A549 (cell line): ENCODE measurements around the gene PPP1R7. TPM values are rescaled to one million over a fixed set of nuclear protein-coding genes. Genes with fewer than 3 reads are reported as not detected.

ENCODE experiments used
- ATAC-seq, 2 experiments: fragments of 200-7000 bp in 1 of 2; fragments of >200 bp in 1 of 2; cut with Nextera tagmentation in 1 of 2; cut with Tn5 transposase in 1 of 2; 3 replicates each; pipeline versions ENCODE4 v1.8.0 to v1.9.1; 2018 to 2020; ENCODE audit warnings: mild to moderate bottlenecking in 1 of 2, moderate library complexity in 1 of 2
- CTCF ChIA-PET: fragments of 300-600 bp; sonication (Branson Sonifier 250); formaldehyde crosslinking; extraction: SDS; loops from one replicate; lab custom pipeline; 2021; ENCODE audit warnings: antibody characterized with exemption, inconsistent platforms; lab: Yijun Ruan, JAX
- POLR2A ChIA-PET: fragments of 350-600 bp; formaldehyde crosslinking; extraction: SDS; loops from one replicate; lab custom pipeline; 2021; ENCODE audit warnings: antibody characterized with exemption, inconsistent platforms; lab: Yijun Ruan, JAX
- DNase-seq, 2 experiments: peaks; one replicate each; pipeline versions ENCODE4 v3.0.0 to v3.0.0-alpha.2; 2011 to 2016; ENCODE audit warnings: low read depth in 1 of 2, low spot score in 1 of 2
- FAIRE-seq: peaks from 2 replicates; lab custom pipeline; 2011; peaks lifted over from hg19 to GRCh38; lab: Jason Lieb, UNC
- H3K27ac ChIP-seq, 2 experiments: fragments of >200 bp; sonication (Bioruptor Twin); formaldehyde crosslinking; 3 replicates each; pipeline ENCODE4 v1.5.1; 2016 to 2017
- H3K4me1 ChIP-seq: fragments of >200 bp; sonication (Bioruptor Twin); formaldehyde crosslinking; 3 replicates; pipeline ENCODE4 v1.6.1; 2016
- H3K4me2 ChIP-seq: fragments of >200 bp; sonication (Bioruptor Twin); formaldehyde crosslinking; 3 replicates; pipeline ENCODE4 v1.6.1; 2016
- H3K4me3 ChIP-seq: fragments of >200 bp; sonication (Bioruptor Twin); formaldehyde crosslinking; 3 replicates; pipeline ENCODE4 v1.5.1; 2016
- H3K9me3 ChIP-seq: fragments of >200 bp; sonication (Bioruptor Twin); formaldehyde crosslinking; 3 replicates; pipeline ENCODE4 v1.6.1; 2016
- CBX2 ChIP-seq: fragments of 200-600 bp; sonication (generic); IDR thresholded peaks from 2 replicates; pipeline ENCODE4 v1.6.1; 2016; ENCODE audit warnings: low read depth, mild to moderate bottlenecking, borderline replicate concordance
- CBX8 ChIP-seq: fragments of 200-600 bp; sonication (generic); IDR thresholded peaks from 2 replicates; pipeline ENCODE4 v1.6.1; 2016
- CHD2 ChIP-seq: fragments of 150-350 bp; IDR thresholded peaks from 2 replicates; pipeline ENCODE4 v1.6.1; 2014; ENCODE audit warnings: low read length; ENCODE audit not compliant: partially characterized antibody
- CHD4 ChIP-seq: fragments of 200-600 bp; sonication (generic); IDR thresholded peaks from 2 replicates; pipeline ENCODE4 v1.6.1; 2016; ENCODE audit warnings: antibody characterized with exemption, mild to moderate bottlenecking, borderline replicate concordance
- E2F6 ChIP-seq: IDR thresholded peaks from 2 replicates; pipeline ENCODE4 v1.6.1; 2012; ENCODE audit warnings: low read depth, borderline replicate concordance
- EHMT2 ChIP-seq: fragments of 200-600 bp; sonication (generic); IDR thresholded peaks from 2 replicates; pipeline ENCODE4 v1.6.1; 2016; ENCODE audit warnings: antibody characterized with exemption, low read depth, mild to moderate bottlenecking, moderate library complexity
- FOSB ChIP-seq: fragments of 250-450 bp; sonication (Bioruptor Pico); IDR thresholded peaks from 2 replicates; pipeline ENCODE4 v1.5.0; 2020; ENCODE audit warnings: mild to moderate bottlenecking, moderate library complexity
- FOSL2 ChIP-seq, 2 experiments: fragments of 450-650 bp in 1 of 2; fragments of >200 bp in 1 of 2; sonication (Bioruptor Twin) in 1 of 2; formaldehyde crosslinking; IDR thresholded peaks; 2 replicates each; pipeline versions ENCODE4 v1.5.0 to v1.6.1; 2016 to 2020; ENCODE audit warnings: mild to moderate bottlenecking in 1 of 2, moderate library complexity in 1 of 2
- FOXS1 ChIP-seq: fragments of 250-450 bp; sonication (Bioruptor Pico); IDR thresholded peaks from 2 replicates; pipeline ENCODE4 v1.5.0; 2020; ENCODE audit warnings: mild to moderate bottlenecking, moderate library complexity
- HDAC2 ChIP-seq: fragments of 200-600 bp; sonication (generic); IDR thresholded peaks from 2 replicates; pipeline ENCODE4 v1.6.1; 2016
- HMGXB4 ChIP-seq: fragments of 250-450 bp; sonication (Bioruptor Pico); IDR thresholded peaks from 2 replicates; pipeline ENCODE4 v1.5.0; 2021; ENCODE audit warnings: mild to moderate bottlenecking, moderate library complexity, borderline replicate concordance
- HOXA7 ChIP-seq: fragments of 250-450 bp; sonication (Bioruptor Pico); IDR thresholded peaks from 2 replicates; pipeline ENCODE4 v1.5.0; 2020; ENCODE audit warnings: mild to moderate bottlenecking, moderate library complexity
- HOXB13 ChIP-seq: fragments of 250-450 bp; sonication (Bioruptor Pico); IDR thresholded peaks from 2 replicates; pipeline ENCODE4 v1.5.0; 2020; ENCODE audit warnings: low read depth, mild to moderate bottlenecking, moderate library complexity
- JUN ChIP-seq, 2 experiments: fragments of >200 bp; sonication (Bioruptor Twin); formaldehyde crosslinking; IDR thresholded peaks; 2 replicates in 1 of 2; 3 replicates in 1 of 2; pipeline ENCODE4 v1.6.1; 2016 to 2017
- JUNB ChIP-seq: fragments of >200 bp; sonication (Bioruptor Twin); formaldehyde crosslinking; IDR thresholded peaks from 2 replicates; pipeline ENCODE4 v1.6.1; 2016
- KDM1A ChIP-seq: fragments of 200-600 bp; sonication (generic); IDR thresholded peaks from 2 replicates; pipeline ENCODE4 v1.6.1; 2016; ENCODE audit warnings: low read depth, mild to moderate bottlenecking
- KDM5A ChIP-seq: fragments of 200-600 bp; sonication (generic); IDR thresholded peaks from 2 replicates; pipeline ENCODE4 v1.6.1; 2016; ENCODE audit warnings: antibody characterized with exemption, mild to moderate bottlenecking
- MAFK ChIP-seq: fragments of 450-650 bp; IDR thresholded peaks from 2 replicates; pipeline ENCODE4 v1.6.1; 2014; ENCODE audit not compliant: partially characterized antibody
- MYC ChIP-seq: IDR thresholded peaks from 2 replicates; pipeline ENCODE4 v1.6.1; 2012; ENCODE audit warnings: mild to moderate bottlenecking, inconsistent platforms, low read length, improper control_type of control experiment, borderline replicate concordance
- RARB ChIP-seq: fragments of 250-450 bp; sonication (Bioruptor Pico); IDR thresholded peaks from 2 replicates; pipeline ENCODE4 v1.8.0; 2021; ENCODE audit warnings: mild to moderate bottlenecking, moderate library complexity
- REST ChIP-seq: fragments of 200-600 bp; sonication (generic); IDR thresholded peaks from 2 replicates; pipeline ENCODE4 v1.6.1; 2016; ENCODE audit warnings: antibody characterized with exemption, mild to moderate bottlenecking, moderate library complexity
- RFX5 ChIP-seq: fragments of 450-650 bp; IDR thresholded peaks from 2 replicates; pipeline ENCODE4 v1.7.1; 2014; ENCODE audit warnings: antibody characterized with exemption, mild to moderate bottlenecking, moderate library complexity
- TFCP2L1 ChIP-seq: fragments of 250-450 bp; sonication (Bioruptor Pico); IDR thresholded peaks from 2 replicates; pipeline ENCODE4 v1.5.0; 2021; ENCODE audit warnings: mild to moderate bottlenecking
- TP53 ChIP-seq: fragments of 250-450 bp; sonication (Bioruptor Pico); IDR thresholded peaks from 2 replicates; pipeline ENCODE4 v1.5.0; 2021; ENCODE audit warnings: mild to moderate bottlenecking, moderate library complexity
- ZFP36 ChIP-seq: fragments of 450-650 bp; IDR thresholded peaks from 2 replicates; pipeline ENCODE4 v1.6.1; 2014; ENCODE audit warnings: borderline replicate concordance; ENCODE audit not compliant: partially characterized antibody
- ZNF302 ChIP-seq: fragments of 250-450 bp; sonication (Bioruptor Pico); IDR thresholded peaks from 2 replicates; pipeline ENCODE4 v1.9.0; 2021; ENCODE audit warnings: inconsistent platforms, mild to moderate bottlenecking, moderate library complexity
- ZSCAN20 ChIP-seq: fragments of 250-450 bp; sonication (Bioruptor Pico); IDR thresholded peaks from 2 replicates; pipeline ENCODE4 v1.8.0; 2022; ENCODE audit warnings: mild to moderate bottlenecking, moderate library complexity
- WGBS: methylation state at CpG from one replicate; pipeline ENCODE4 v1.1.6; 2017; ENCODE audit errors: missing lambda C conversion rate; 5-methylcytosine and 5-hydroxymethylcytosine counted together
- polyA plus RNA-seq, 4 experiments: library from polyadenylated mRNA; depleted of rRNA in 3 of 4; stranded (reverse); fragments of >200 nt; fragmentation: RNase III in 1 of 4; extraction: RNeasy Plus Mini Kit Qiagen cat#74134 plus additional on column Dnase treatment in 1 of 4; gene quantifications; 2 replicates in 3 of 4; 3 replicates in 1 of 4; pipeline ENCODE4 v1.2.3, GENCODE V29; 2011 to 2017
- TF ChIP-seq, protein P1 (sequence below): fragments of 450-650 bp; IDR thresholded peaks from 2 replicates; pipeline ENCODE4 v1.6.1; 2014; ENCODE audit warnings: antibody characterized with exemption
- TF ChIP-seq, protein P2 (sequence below): fragments of >200 bp; sonication (Bioruptor Twin); formaldehyde crosslinking; IDR thresholded peaks from 2 replicates; pipeline ENCODE4 v1.6.1; 2016

The PPP1R7 gene
- polyA plus RNA-seq, 2 of the 4 experiments (the other 2 are of a cell fraction) = 76.4 to 124 TPM

GRCh38 chr2:241204490-241204889 is 54.2 kb downstream of the PPP1R7 start:
- Histone ChIP-seq H3K4me3 (no peak overlapping the region), H3K27ac (no peak overlapping the region), H3K4me2 (no peak overlapping the region), H3K9me3 (no peaks in the 10 kb centered on the region), H3K4me1 (no peaks in the 10 kb centered on the region)
- ChIA-PET CTCF (no interaction called here), POLR2A (no interaction called here)
- ATAC-seq (no peak; a peak in 1 of 6 replicates), FAIRE-seq (no peak), DNase-seq (no peak)
- TF ChIP-seq MYC = no peak
- TF ChIP-seq TP53 (CRISPR knock-in tag) = no peak
- TF ChIP-seq, protein P1, sequence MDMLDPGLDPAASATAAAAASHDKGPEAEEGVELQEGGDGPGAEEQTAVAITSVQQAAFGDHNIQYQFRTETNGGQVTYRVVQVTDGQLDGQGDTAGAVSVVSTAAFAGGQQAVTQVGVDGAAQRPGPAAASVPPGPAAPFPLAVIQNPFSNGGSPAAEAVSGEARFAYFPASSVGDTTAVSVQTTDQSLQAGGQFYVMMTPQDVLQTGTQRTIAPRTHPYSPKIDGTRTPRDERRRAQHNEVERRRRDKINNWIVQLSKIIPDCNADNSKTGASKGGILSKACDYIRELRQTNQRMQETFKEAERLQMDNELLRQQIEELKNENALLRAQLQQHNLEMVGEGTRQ = no peak
- TF ChIP-seq CBX2 = no peak
- TF ChIP-seq KDM5A = no peak
- TF ChIP-seq MAFK = no peak
- TF ChIP-seq ZNF302 (CRISPR knock-in tag) = no peak
- TF ChIP-seq RFX5 = no peak
- no peak for TF ChIP-seq ZSCAN20 (CRISPR knock-in tag)
- TF ChIP-seq FOSB (CRISPR knock-in tag) = no peak
- no peak for TF ChIP-seq FOXS1 (CRISPR knock-in tag)
- no peak for TF ChIP-seq EHMT2
- no peak for TF ChIP-seq E2F6
- no peak for TF ChIP-seq CHD2
- TF ChIP-seq KDM1A = no peak
- no peak for TF ChIP-seq HOXB13 (CRISPR knock-in tag)
- TF ChIP-seq, protein P2, sequence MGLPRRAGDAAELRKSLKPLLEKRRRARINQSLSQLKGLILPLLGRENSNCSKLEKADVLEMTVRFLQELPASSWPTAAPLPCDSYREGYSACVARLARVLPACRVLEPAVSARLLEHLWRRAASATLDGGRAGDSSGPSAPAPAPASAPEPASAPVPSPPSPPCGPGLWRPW = no peak
- 95% methylated on average over 3 of the region's 4 CpGs for WGBS

DNA sequence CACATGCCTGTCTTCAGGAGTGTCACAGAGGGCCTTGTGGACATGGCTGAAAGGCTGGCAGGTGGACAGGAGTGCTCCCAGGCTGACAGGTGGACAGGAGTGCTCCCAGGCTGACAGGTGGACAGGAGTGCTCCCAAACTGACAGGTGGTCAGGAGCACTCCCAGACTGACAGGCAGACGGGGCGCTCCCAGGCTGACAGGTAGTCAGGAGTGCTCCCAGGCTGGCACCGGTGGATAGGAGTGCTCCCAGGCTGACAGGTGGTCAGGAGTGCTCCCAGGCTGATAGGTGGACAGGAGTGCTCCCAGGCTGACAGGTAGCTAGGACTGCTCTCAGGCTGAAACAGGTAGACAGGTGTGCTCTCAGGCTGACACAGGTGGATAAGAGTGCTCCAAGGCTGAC is 54.8 kb downstream of the PPP1R7 start:
- Histone ChIP-seq H3K4me3 (no peak overlapping the region), H3K4me1 (no peaks in the 10 kb centered on the region), H3K27ac (no peak overlapping the region), H3K9me3 (no peaks in the 10 kb centered on the region), H3K4me2 (no peak overlapping the region)
- ATAC-seq = no peak
- ChIA-PET POLR2A (no interaction called here), CTCF (no interaction called here)
- no peak for DNase-seq
- 85% methylated on average over 3 of the region's 3 CpGs for WGBS
- FAIRE-seq = no peak
- TF ChIP-seq JUN (IDR thresholded peaks at IDR 0.05) (no peak), JUNB (no peak)

GRCh38 chr2:241207151-241207550 is 56.9 kb downstream of the PPP1R7 start:
- DNase-seq = no peak
- H3K4me3 ChIP-seq = no peak overlapping the region
- no peak overlapping the region for H3K27ac ChIP-seq
- FAIRE-seq = no peak
- H3K4me1 ChIP-seq = no peaks in the 10 kb centered on the region
- ChIA-PET CTCF (interaction anchor here (1.2 to 1.3 kb wide), 3 partner anchors 9 to 129 kb away, joined by 4 to 5 read pairs (median 5); no protein-coding TSS in a partner anchor), POLR2A (no interaction called here)
- H3K4me2 ChIP-seq = no peak overlapping the region
- ATAC-seq = no peak; a peak in 1 of 6 replicates
- H3K9me3 ChIP-seq = no peaks in the 10 kb centered on the region
- 67% methylated on average over 1 of the region's 1 CpG for WGBS
- TF ChIP-seq TFCP2L1 (CRISPR knock-in tag) = no peak
- TF ChIP-seq HDAC2 = no peak
- no peak for TF ChIP-seq KDM5A
- no peak for TF ChIP-seq RARB
- TF ChIP-seq HMGXB4 (CRISPR knock-in tag) = no peak
- TF ChIP-seq, protein P2 = no peak
- no peak for TF ChIP-seq CHD4
- no peak for TF ChIP-seq FOSL2 (IDR thresholded peaks at IDR 0.05)
- TF ChIP-seq FOSL2 (CRISPR knock-in tag; IDR thresholded peaks at IDR 0.05) = no peak
- no peak for TF ChIP-seq RFX5
- no peak for TF ChIP-seq JUN (IDR thresholded peaks at IDR 0.05)
- TF ChIP-seq REST = no peak
- TF ChIP-seq CBX8 = no peak
- TF ChIP-seq HOXA7 (CRISPR knock-in tag) = no peak
- TF ChIP-seq ZFP36 = no peak
